ENCODE data around the gene SDK2.

DNA sequence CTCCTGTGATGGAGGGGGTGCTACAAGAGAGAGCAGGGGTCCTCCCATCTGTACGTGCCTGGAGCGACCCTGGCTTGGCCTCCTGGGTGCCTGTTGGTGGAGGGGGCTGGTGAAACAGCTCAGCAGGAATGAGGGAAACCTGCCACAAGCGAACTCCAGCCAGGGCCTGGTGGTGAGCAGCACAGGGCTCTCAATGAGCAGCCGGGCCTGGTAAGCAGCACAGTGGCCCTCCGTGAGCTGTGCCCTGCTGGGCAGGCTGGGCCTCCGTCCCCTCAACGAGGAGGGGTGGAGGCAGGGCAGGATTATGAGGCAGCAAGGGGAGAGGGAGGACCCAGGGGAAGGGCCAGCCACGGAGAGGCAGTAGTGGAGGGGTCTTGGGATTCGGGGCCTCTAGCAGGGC, 101.9 kb downstream of the SDK2 start:
- TF ChIP-seq POLR2A (IDR thresholded peaks at IDR 0.05): no peak
- TF ChIP-seq, protein P1, sequence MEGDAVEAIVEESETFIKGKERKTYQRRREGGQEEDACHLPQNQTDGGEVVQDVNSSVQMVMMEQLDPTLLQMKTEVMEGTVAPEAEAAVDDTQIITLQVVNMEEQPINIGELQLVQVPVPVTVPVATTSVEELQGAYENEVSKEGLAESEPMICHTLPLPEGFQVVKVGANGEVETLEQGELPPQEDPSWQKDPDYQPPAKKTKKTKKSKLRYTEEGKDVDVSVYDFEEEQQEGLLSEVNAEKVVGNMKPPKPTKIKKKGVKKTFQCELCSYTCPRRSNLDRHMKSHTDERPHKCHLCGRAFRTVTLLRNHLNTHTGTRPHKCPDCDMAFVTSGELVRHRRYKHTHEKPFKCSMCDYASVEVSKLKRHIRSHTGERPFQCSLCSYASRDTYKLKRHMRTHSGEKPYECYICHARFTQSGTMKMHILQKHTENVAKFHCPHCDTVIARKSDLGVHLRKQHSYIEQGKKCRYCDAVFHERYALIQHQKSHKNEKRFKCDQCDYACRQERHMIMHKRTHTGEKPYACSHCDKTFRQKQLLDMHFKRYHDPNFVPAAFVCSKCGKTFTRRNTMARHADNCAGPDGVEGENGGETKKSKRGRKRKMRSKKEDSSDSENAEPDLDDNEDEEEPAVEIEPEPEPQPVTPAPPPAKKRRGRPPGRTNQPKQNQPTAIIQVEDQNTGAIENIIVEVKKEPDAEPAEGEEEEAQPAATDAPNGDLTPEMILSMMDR (IDR thresholded peaks at IDR 0.05): no peak
